Measurements from ENCODE around the gene CRTC3.
"Not testable (repeated sequence)": the region's sequence is repeated elsewhere in the genome, so short reads cannot be mapped to it uniquely, and the experiment has no call there.

CRTC3 gene

GRCh38 chr15:90625037-90625436 lies 95.3 kb downstream of the CRTC3 start:
- DNase-seq (ENCODE audit: low spot score) = no peak

GRCh38 chr15:90629217-90629616 lies 99.5 kb downstream of the CRTC3 start:
- DNase-seq (ENCODE audit: low spot score) = no peak

GRCh38 chr15:90633360-90633759 lies 103.6 kb downstream of the CRTC3 start:
- no peak for DNase-seq (ENCODE audit: low spot score)

- not testable (repeated sequence) for DNase-seq (ENCODE audit: low spot score)
These were observed 107.3 kb downstream of the CRTC3 start for GRCh38 chr15:90636993-90637392.

GRCh38 chr15:90637693-90638092 lies 108.0 kb downstream of the CRTC3 start:
- DNase-seq (ENCODE audit: low spot score) = no peak

- DNase-seq (ENCODE audit: low spot score) = no peak
These were observed 108.5 kb downstream of the CRTC3 start for GRCh38 chr15:90638201-90638691.

- DNase-seq (ENCODE audit: low spot score) = no peak
These were observed 109.2 kb downstream of the CRTC3 start for GRCh38 chr15:90638963-90639362.

GRCh38 chr15:90640862-90641261 lies 111.1 kb downstream of the CRTC3 start:
- no peak for DNase-seq (ENCODE audit: low spot score)

- DNase-seq (ENCODE audit: low spot score) = no peak
These were observed 112.1 kb downstream of the CRTC3 start for GRCh38 chr15:90641581-90642463.

GRCh38 chr15:90642464-90643300 lies 113.0 kb downstream of the CRTC3 start:
- no peak for DNase-seq (ENCODE audit: low spot score)

- DNase-seq (ENCODE audit: low spot score) = no peak
These were observed 113.5 kb downstream of the CRTC3 start for GRCh38 chr15:90643301-90643632.

GRCh38 chr15:90644526-90644925 lies 114.8 kb downstream of the CRTC3 start:
- DNase-seq (ENCODE audit: low spot score) = no peak

- no peak for DNase-seq (ENCODE audit: low spot score)
These were observed 115.4 kb downstream of the CRTC3 start for GRCh38 chr15:90644952-90645725.

- DNase-seq (ENCODE audit: low spot score) = peak; percentile 31
These were observed 116.3 kb downstream of the CRTC3 start for GRCh38 chr15:90645873-90646575.

GRCh38 chr15:90646662-90647305 lies 117.1 kb downstream of the CRTC3 start:
- no peak for DNase-seq (ENCODE audit: low spot score)

GRCh38 chr15:90647326-90647725 lies 117.6 kb downstream of the CRTC3 start:
- DNase-seq (ENCODE audit: low spot score) = no peak

- peak; percentile 80 for DNase-seq (ENCODE audit: low spot score)
These were observed 118.7 kb downstream of the CRTC3 start for GRCh38 chr15:90648137-90649070.

- no peak for DNase-seq (ENCODE audit: low spot score)
These were observed 120.6 kb downstream of the CRTC3 start for GRCh38 chr15:90650117-90650955.
